Panc1 (cell line): ENCODE measurements around the gene MIPEP. TPM values are rescaled to one million over a fixed set of nuclear protein-coding genes. Genes with fewer than 3 reads are reported as not detected.

Source experiments
- ATAC-seq: fragments of 200-7000 bp; cut with Tn5 transposase; 2 replicates; pipeline ENCODE4 v1.9.1; 2020; ENCODE audit warnings: mild to moderate bottlenecking, moderate library complexity
- BruUV-seq: library from RNA; stranded (reverse); fragments of 400-500 nt; replicated peaks from 2 replicates; lab custom pipeline; 2021; lab: Mats Ljungman, UMichigan
- CTCF ChIA-PET: fragments of 300-600 bp; sonication (Branson Sonifier 250); formaldehyde crosslinking; loops from one replicate; lab custom pipeline; 2022; ENCODE audit warnings: antibody characterized with exemption; lab: Charles Lee
- POLR2A ChIA-PET: fragments of 300-600 bp; sonication (Branson Sonifier 250); formaldehyde crosslinking; loops from one replicate; lab custom pipeline; 2022; ENCODE audit warnings: antibody characterized with exemption; lab: Charles Lee
- DNase-seq: peaks from one replicate; pipeline ENCODE4 v3.0.0-alpha.2; 2010; ENCODE audit warnings: low read depth, low spot score
- H3K27ac ChIP-seq: 2 replicates; pipeline ENCODE4 v1.5.1; 2011; ENCODE audit warnings: mild to moderate bottlenecking, low read length, inconsistent platforms
- H3K27me3 ChIP-seq: fragments of 200-500 bp; sonication (Bioruptor generic); 2 replicates; pipeline ENCODE4 v1.6.0; 2014; ENCODE audit warnings: low read length, inconsistent platforms; ENCODE audit not compliant: control insufficient read depth, insufficient read depth
- H3K36me3 ChIP-seq: fragments of 200-500 bp; sonication (Bioruptor generic); 2 replicates; pipeline ENCODE4 v1.5.1; 2014; ENCODE audit warnings: inconsistent platforms, mild to moderate bottlenecking, low read length, moderate library complexity; ENCODE audit not compliant: control insufficient read depth, insufficient read depth
- H3K4me1 ChIP-seq: 2 replicates; pipeline ENCODE4 v1.5.1; 2011; ENCODE audit warnings: inconsistent platforms, mild to moderate bottlenecking, low read length, moderate library complexity; ENCODE audit not compliant: control insufficient read depth, insufficient read depth
- H3K4me3 ChIP-seq, 2 experiments: 2 replicates each; pipeline ENCODE4 v1.5.1; 2011 to 2012; ENCODE audit warnings: low read depth in 2 of 2, low read length in 2 of 2, mild to moderate bottlenecking in 2 of 2, inconsistent platforms in 1 of 2, moderate library complexity in 1 of 2
- H3K9me3 ChIP-seq: fragments of 200-500 bp; sonication (Bioruptor generic); 2 replicates; pipeline ENCODE4 v1.5.1; 2014; ENCODE audit warnings: low read depth, mild to moderate bottlenecking, inconsistent platforms, low read length, moderate library complexity; ENCODE audit not compliant: control insufficient read depth, insufficient read depth
- CTCF ChIP-seq: fragments of 450-650 bp; IDR thresholded peaks from 2 replicates; pipeline ENCODE4 v1.5.1; 2017; ENCODE audit warnings: mild to moderate bottlenecking
- POLR2AphosphoS5 ChIP-seq: IDR thresholded peaks from 2 replicates; pipeline ENCODE4 v1.6.1; 2012; ENCODE audit warnings: mild to moderate bottlenecking, low read depth, low read length, moderate library complexity
- REST ChIP-seq, 2 experiments: IDR thresholded peaks; 2 replicates each; pipeline ENCODE4 v1.6.1; 2011 to 2012; ENCODE audit warnings: low read depth in 2 of 2, control low read depth in 1 of 2, low read length in 1 of 2, mild to moderate bottlenecking in 1 of 2, moderate library complexity in 1 of 2; ENCODE audit not compliant: insufficient read depth in 1 of 2
- SIN3A ChIP-seq: IDR thresholded peaks from 2 replicates; pipeline ENCODE4 v1.6.1; 2012; ENCODE audit warnings: low read depth, mild to moderate bottlenecking, low read length, moderate library complexity, borderline replicate concordance; ENCODE audit not compliant: insufficient read depth
- TCF7L2 ChIP-seq: IDR thresholded peaks from 2 replicates; pipeline ENCODE4 v1.6.1; 2011; ENCODE audit warnings: mild to moderate bottlenecking, low read depth, low read length, inconsistent platforms
- in situ Hi-C: cut with HindIII; loops from 2 replicates; pipeline ENCODE4 v1.10.0; 2016; ENCODE audit warnings: low sequenced_read_pairs, low pct_unique_long_range_greater_than_20kb
- intact Hi-C: fragments of 100-400 bp; cut with micrococcal nuclease; formaldehyde crosslinking; loops from one replicate; pipeline ENCODE4 v1.10.0; 2022; ENCODE audit not compliant: unreplicated experiment
- total RNA-seq: library from RNA; stranded (reverse); gene quantifications from one replicate; pipeline ENCODE4 v1.2.1, GENCODE V29; 2021; ENCODE audit not compliant: unreplicated experiment

Gene MIPEP
- total RNA-seq, 1 experiment from 2014 or later: 13.8 TPM

- no peak overlapping the region for H3K27ac ChIP-seq
- no TSS peak for BruUV-seq
- no peak overlapping the region for H3K4me3 ChIP-seq
- in situ Hi-C loops (no loop called here), intact Hi-C loops (no loop called here)
- no peaks in the 10 kb centered on the region for H3K27me3 ChIP-seq
- no peaks in the 10 kb centered on the region for H3K36me3 ChIP-seq
- TF ChIP-seq TCF7L2: no peak
- no peak for ATAC-seq
- CTCF ChIA-PET: no interaction called here
- POLR2A ChIA-PET: no interaction called here
- H3K4me1 ChIP-seq: no peaks in the 10 kb centered on the region
- DNase-seq: no peak
- H3K9me3 ChIP-seq: no peaks in the 10 kb centered on the region
Observed at GRCh38 chr13:23817136-23817535, 72.1 kb downstream of the MIPEP start.

GRCh38 chr13:23813635-23814034, 75.6 kb downstream of the MIPEP start:
- no peak for ATAC-seq
- DNase-seq: no peak
- POLR2A ChIA-PET: no interaction called here
- Histone ChIP-seq H3K27me3 (no peaks in the 10 kb centered on the region), H3K4me1 (no peaks in the 10 kb centered on the region), H3K36me3 (no peaks in the 10 kb centered on the region), H3K4me3 (no peak overlapping the region), H3K9me3 (no peaks in the 10 kb centered on the region), H3K27ac (no peak overlapping the region)
- in situ Hi-C loops (no loop called here), intact Hi-C loops (no loop called here)
- CTCF ChIA-PET: no interaction called here
- TF ChIP-seq TCF7L2 (no peak), CTCF (no peak), SIN3A (no peak), REST (IDR thresholded peaks at IDR 0.05; ENCODE audit: insufficient read depth in 1 of 2, low read depth in 2 of 2, low read length in 1 of 2) (no peak), POLR2AphosphoS5 (no peak)
- no TSS peak for BruUV-seq

GRCh38 chr13:23811366-23812062, 77.7 kb downstream of the MIPEP start:
- no peak for DNase-seq
- ChIA-PET POLR2A (no interaction called here), CTCF (interaction anchor here (0.6 kb wide), 1 partner anchor 403 kb away, joined by 7 read pairs; no protein-coding TSS in a partner anchor)
- in situ Hi-C loops: no loop called here
- no peaks in the 10 kb centered on the region for H3K27me3 ChIP-seq
- BruUV-seq: no TSS peak
- H3K9me3 ChIP-seq: no peaks in the 10 kb centered on the region
- no peaks in the 10 kb centered on the region for H3K36me3 ChIP-seq
- H3K4me3 ChIP-seq: no peak overlapping the region
- no peak for ATAC-seq
- H3K4me1 ChIP-seq: no peaks in the 10 kb centered on the region
- intact Hi-C loops: no loop called here
- TF ChIP-seq CTCF (no peak), POLR2AphosphoS5 (no peak), TCF7L2 (no peak), REST (IDR thresholded peaks at IDR 0.05; ENCODE audit: insufficient read depth in 1 of 2, low read depth in 2 of 2, low read length in 1 of 2) (no peak), SIN3A (no peak)
- no peak overlapping the region for H3K27ac ChIP-seq
